HEK293 (cell line): ENCODE results near the gene MEAF6.
A peak's percentile ranks its signal among the peaks of the same experiment; 100 is the strongest.

Source experiments
- BCL11A ChIP-seq: fragments of 450-650 bp; formaldehyde crosslinking; IDR thresholded peaks from 2 replicates; pipeline ENCODE4 v1.5.1; 2016; ENCODE audit warnings: low read depth, missing biosample characterization, missing genetic modification characterization
- GLIS1 ChIP-seq: fragments of 450-650 bp; formaldehyde crosslinking; IDR thresholded peaks from 2 replicates; pipeline ENCODE4 v1.5.1; 2016; ENCODE audit warnings: missing biosample characterization, missing genetic modification characterization
- HOXA7 ChIP-seq: sonication (generic); formaldehyde crosslinking; IDR thresholded peaks from 2 replicates; pipeline ENCODE4 v1.8.1; 2022; ENCODE audit warnings: missing genetic modification reagents, borderline replicate concordance
- IKZF3 ChIP-seq: fragments of 450-650 bp; IDR thresholded peaks from 2 replicates; pipeline ENCODE4 v1.5.0; 2018; ENCODE audit warnings: missing biosample characterization, mild to moderate bottlenecking, missing genetic modification characterization, moderate library complexity
- KLF7 ChIP-seq: fragments of 450-650 bp; formaldehyde crosslinking; IDR thresholded peaks from 2 replicates; pipeline ENCODE4 v1.5.1; 2016; ENCODE audit warnings: missing biosample characterization, missing genetic modification characterization, borderline replicate concordance
- KLF9 ChIP-seq: fragments of 450-650 bp; formaldehyde crosslinking; IDR thresholded peaks from 2 replicates; pipeline ENCODE4 v1.5.1; 2016; ENCODE audit warnings: missing biosample characterization, missing genetic modification characterization, low read depth
- SP2 ChIP-seq: fragments of 450-650 bp; formaldehyde crosslinking; IDR thresholded peaks from 2 replicates; pipeline ENCODE4 v1.5.1; 2016; ENCODE audit warnings: missing biosample characterization, missing genetic modification characterization
- YY1 ChIP-seq: fragments of 450-650 bp; formaldehyde crosslinking; IDR thresholded peaks from 2 replicates; pipeline ENCODE4 v1.5.1; 2018; ENCODE audit warnings: missing biosample characterization, missing genetic modification characterization
- ZBTB8A ChIP-seq: fragments of 450-650 bp; formaldehyde crosslinking; IDR thresholded peaks from 2 replicates; pipeline ENCODE4 v1.5.1; 2016; ENCODE audit warnings: missing biosample characterization, missing genetic modification characterization
- ZNF302 ChIP-seq: fragments of 450-650 bp; formaldehyde crosslinking; IDR thresholded peaks from 2 replicates; pipeline ENCODE4 v1.5.1; 2016; ENCODE audit warnings: missing biosample characterization, missing genetic modification characterization, low read depth
- ZNF341 ChIP-seq: fragments of 450-650 bp; formaldehyde crosslinking; IDR thresholded peaks from 2 replicates; pipeline ENCODE4; 2016; ENCODE audit warnings: low read depth, missing biosample characterization, missing genetic modification characterization
- ZNF426 ChIP-seq: fragments of 450-650 bp; formaldehyde crosslinking; IDR thresholded peaks from 2 replicates; pipeline ENCODE4 v1.5.1; 2017; ENCODE audit warnings: missing biosample characterization, missing genetic modification characterization, mild to moderate bottlenecking, inconsistent platforms, moderate library complexity
- ZNF449 ChIP-seq: fragments of 450-650 bp; formaldehyde crosslinking; IDR thresholded peaks from 2 replicates; pipeline ENCODE4 v1.5.1; 2017; ENCODE audit warnings: missing biosample characterization, mild to moderate bottlenecking, missing genetic modification characterization, moderate library complexity
- ZNF488 ChIP-seq: fragments of 450-650 bp; formaldehyde crosslinking; IDR thresholded peaks from 2 replicates; pipeline ENCODE4 v1.5.1; 2016; ENCODE audit warnings: missing biosample characterization, missing genetic modification characterization
- ZNF501 ChIP-seq: fragments of 450-650 bp; formaldehyde crosslinking; IDR thresholded peaks from 2 replicates; pipeline ENCODE4 v1.5.1; 2016; ENCODE audit warnings: missing biosample characterization, missing genetic modification characterization
- ZNF596 ChIP-seq: fragments of 450-650 bp; IDR thresholded peaks from 2 replicates; pipeline ENCODE4 v1.5.0; 2018; ENCODE audit warnings: missing biosample characterization, mild to moderate bottlenecking, missing genetic modification characterization, moderate library complexity
- ZNF600 ChIP-seq: fragments of 450-650 bp; formaldehyde crosslinking; IDR thresholded peaks from 2 replicates; pipeline ENCODE4 v1.5.1; 2016; ENCODE audit warnings: missing biosample characterization, missing genetic modification characterization
- ZNF629 ChIP-seq: fragments of 450-650 bp; formaldehyde crosslinking; IDR thresholded peaks from 2 replicates; pipeline ENCODE4 v1.5.1; 2017; ENCODE audit warnings: missing biosample characterization, missing genetic modification characterization
- ZNF654 ChIP-seq: fragments of 450-650 bp; formaldehyde crosslinking; IDR thresholded peaks from 2 replicates; pipeline ENCODE4 v1.5.1; 2016; ENCODE audit warnings: low read depth, missing biosample characterization, missing genetic modification characterization
- ZNF664 ChIP-seq: fragments of 450-650 bp; formaldehyde crosslinking; IDR thresholded peaks from 2 replicates; pipeline ENCODE4 v1.5.1; 2016; ENCODE audit warnings: missing biosample characterization, missing genetic modification characterization
- ZNF747 ChIP-seq: fragments of 450-650 bp; formaldehyde crosslinking; IDR thresholded peaks from 2 replicates; pipeline ENCODE4 v1.5.1; 2016; ENCODE audit warnings: missing biosample characterization, missing genetic modification characterization
- ZXDB ChIP-seq: fragments of 450-650 bp; formaldehyde crosslinking; IDR thresholded peaks from 2 replicates; pipeline ENCODE4 v1.5.1; 2016; ENCODE audit warnings: missing biosample characterization, missing genetic modification characterization
- TF ChIP-seq, protein P1 (sequence below): fragments of 450-650 bp; formaldehyde crosslinking; IDR thresholded peaks from 2 replicates; pipeline ENCODE4 v1.5.1; 2016; ENCODE audit warnings: missing biosample characterization, missing genetic modification characterization
- TF ChIP-seq, protein P2 (sequence below): IDR thresholded peaks from 2 replicates; pipeline ENCODE4 v1.6.1; 2011; ENCODE audit warnings: mild to moderate bottlenecking, low read depth, low read length, borderline replicate concordance
- TF ChIP-seq, protein P3 (sequence below): fragments of 450-650 bp; formaldehyde crosslinking; conservative IDR thresholded peaks from 2 replicates; pipeline ENCODE4 v1.5.1; 2016; ENCODE audit warnings: low read depth, missing biosample characterization, missing genetic modification characterization
- TF ChIP-seq, protein P4 (sequence below): fragments of 450-650 bp; formaldehyde crosslinking; IDR thresholded peaks from 2 replicates; pipeline ENCODE4 v1.5.1; 2016; ENCODE audit warnings: missing biosample characterization, missing genetic modification characterization

MEAF6 gene

GRCh38 chr1:37474046-37474696, 40.4 kb downstream of the MEAF6 start, which contains the start of gene ZC3H12A (continued):
- peak; percentile 61 for TF ChIP-seq KLF9
- peak; percentile 70 for TF ChIP-seq GLIS1 (tag by site-specific recombination)
- TF ChIP-seq ZNF449 (tag by site-specific recombination) = no peak; the same call in 1 of the 2 replicates
- no peak for TF ChIP-seq ZNF302
- no peak for TF ChIP-seq ZBTB8A (tag by site-specific recombination)
- TF ChIP-seq IKZF3 (tag by site-specific recombination) = peak; percentile 47
- TF ChIP-seq ZNF596 (tag by site-specific recombination) = peak; percentile 13; the same call in 1 of the 2 replicates
- no peak for TF ChIP-seq ZNF629 (tag by site-specific recombination)
- no peak for TF ChIP-seq BCL11A (tag by site-specific recombination)
- TF ChIP-seq ZNF426 (tag by site-specific recombination) = no peak
- TF ChIP-seq, protein P1, sequence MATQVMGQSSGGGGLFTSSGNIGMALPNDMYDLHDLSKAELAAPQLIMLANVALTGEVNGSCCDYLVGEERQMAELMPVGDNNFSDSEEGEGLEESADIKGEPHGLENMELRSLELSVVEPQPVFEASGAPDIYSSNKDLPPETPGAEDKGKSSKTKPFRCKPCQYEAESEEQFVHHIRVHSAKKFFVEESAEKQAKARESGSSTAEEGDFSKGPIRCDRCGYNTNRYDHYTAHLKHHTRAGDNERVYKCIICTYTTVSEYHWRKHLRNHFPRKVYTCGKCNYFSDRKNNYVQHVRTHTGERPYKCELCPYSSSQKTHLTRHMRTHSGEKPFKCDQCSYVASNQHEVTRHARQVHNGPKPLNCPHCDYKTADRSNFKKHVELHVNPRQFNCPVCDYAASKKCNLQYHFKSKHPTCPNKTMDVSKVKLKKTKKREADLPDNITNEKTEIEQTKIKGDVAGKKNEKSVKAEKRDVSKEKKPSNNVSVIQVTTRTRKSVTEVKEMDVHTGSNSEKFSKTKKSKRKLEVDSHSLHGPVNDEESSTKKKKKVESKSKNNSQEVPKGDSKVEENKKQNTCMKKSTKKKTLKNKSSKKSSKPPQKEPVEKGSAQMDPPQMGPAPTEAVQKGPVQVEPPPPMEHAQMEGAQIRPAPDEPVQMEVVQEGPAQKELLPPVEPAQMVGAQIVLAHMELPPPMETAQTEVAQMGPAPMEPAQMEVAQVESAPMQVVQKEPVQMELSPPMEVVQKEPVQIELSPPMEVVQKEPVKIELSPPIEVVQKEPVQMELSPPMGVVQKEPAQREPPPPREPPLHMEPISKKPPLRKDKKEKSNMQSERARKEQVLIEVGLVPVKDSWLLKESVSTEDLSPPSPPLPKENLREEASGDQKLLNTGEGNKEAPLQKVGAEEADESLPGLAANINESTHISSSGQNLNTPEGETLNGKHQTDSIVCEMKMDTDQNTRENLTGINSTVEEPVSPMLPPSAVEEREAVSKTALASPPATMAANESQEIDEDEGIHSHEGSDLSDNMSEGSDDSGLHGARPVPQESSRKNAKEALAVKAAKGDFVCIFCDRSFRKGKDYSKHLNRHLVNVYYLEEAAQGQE (tag by site-specific recombination) = no peak
- no peak for TF ChIP-seq ZXDB (tag by site-specific recombination)
- no peak for TF ChIP-seq HOXA7 (CRISPR knock-in tag)
- TF ChIP-seq ZNF600 (tag by site-specific recombination) = no peak
- TF ChIP-seq SP2 (tag by site-specific recombination) = peak; percentile 61
- TF ChIP-seq ZNF664 (tag by site-specific recombination) = no peak
- no peak for TF ChIP-seq ZNF488
- TF ChIP-seq ZNF341 = no peak
- TF ChIP-seq ZNF654 (tag by site-specific recombination) = no peak
- TF ChIP-seq, protein P2, sequence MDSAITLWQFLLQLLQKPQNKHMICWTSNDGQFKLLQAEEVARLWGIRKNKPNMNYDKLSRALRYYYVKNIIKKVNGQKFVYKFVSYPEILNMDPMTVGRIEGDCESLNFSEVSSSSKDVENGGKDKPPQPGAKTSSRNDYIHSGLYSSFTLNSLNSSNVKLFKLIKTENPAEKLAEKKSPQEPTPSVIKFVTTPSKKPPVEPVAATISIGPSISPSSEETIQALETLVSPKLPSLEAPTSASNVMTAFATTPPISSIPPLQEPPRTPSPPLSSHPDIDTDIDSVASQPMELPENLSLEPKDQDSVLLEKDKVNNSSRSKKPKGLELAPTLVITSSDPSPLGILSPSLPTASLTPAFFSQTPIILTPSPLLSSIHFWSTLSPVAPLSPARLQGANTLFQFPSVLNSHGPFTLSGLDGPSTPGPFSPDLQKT = no peak
- TF ChIP-seq, protein P3, sequence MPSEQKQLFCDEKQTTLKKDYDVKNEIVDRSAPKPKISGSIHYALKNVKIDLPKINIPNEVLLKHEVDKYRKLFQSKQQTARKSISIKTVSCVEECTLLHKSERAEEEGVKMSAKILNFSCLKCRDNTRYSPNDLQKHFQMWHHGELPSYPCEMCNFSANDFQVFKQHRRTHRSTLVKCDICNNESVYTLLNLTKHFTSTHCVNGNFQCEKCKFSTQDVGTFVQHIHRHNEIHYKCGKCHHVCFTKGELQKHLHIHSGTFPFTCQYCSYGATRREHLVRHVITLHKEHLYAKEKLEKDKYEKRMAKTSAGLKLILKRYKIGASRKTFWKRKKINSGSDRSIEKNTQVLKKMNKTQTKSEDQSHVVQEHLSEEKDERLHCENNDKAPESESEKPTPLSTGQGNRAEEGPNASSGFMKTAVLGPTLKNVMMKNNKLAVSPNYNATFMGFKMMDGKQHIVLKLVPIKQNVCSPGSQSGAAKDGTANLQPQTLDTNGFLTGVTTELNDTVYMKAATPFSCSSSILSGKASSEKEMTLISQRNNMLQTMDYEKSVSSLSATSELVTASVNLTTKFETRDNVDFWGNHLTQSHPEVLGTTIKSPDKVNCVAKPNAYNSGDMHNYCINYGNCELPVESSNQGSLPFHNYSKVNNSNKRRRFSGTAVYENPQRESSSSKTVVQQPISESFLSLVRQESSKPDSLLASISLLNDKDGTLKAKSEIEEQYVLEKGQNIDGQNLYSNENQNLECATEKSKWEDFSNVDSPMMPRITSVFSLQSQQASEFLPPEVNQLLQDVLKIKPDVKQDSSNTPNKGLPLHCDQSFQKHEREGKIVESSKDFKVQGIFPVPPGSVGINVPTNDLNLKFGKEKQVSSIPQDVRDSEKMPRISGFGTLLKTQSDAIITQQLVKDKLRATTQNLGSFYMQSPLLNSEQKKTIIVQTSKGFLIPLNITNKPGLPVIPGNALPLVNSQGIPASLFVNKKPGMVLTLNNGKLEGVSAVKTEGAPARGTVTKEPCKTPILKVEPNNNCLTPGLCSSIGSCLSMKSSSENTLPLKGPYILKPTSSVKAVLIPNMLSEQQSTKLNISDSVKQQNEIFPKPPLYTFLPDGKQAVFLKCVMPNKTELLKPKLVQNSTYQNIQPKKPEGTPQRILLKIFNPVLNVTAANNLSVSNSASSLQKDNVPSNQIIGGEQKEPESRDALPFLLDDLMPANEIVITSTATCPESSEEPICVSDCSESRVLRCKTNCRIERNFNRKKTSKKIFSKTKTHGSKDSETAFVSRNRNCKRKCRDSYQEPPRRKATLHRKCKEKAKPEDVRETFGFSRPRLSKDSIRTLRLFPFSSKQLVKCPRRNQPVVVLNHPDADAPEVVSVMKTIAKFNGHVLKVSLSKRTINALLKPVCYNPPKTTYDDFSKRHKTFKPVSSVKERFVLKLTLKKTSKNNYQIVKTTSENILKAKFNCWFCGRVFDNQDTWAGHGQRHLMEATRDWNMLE (tag by site-specific recombination) = no peak
- TF ChIP-seq YY1 (tag by site-specific recombination) = no peak
- TF ChIP-seq ZNF747 = no peak
- TF ChIP-seq ZNF501 (tag by site-specific recombination) = no peak; the same call in 1 of the 2 replicates
- TF ChIP-seq, protein P4, sequence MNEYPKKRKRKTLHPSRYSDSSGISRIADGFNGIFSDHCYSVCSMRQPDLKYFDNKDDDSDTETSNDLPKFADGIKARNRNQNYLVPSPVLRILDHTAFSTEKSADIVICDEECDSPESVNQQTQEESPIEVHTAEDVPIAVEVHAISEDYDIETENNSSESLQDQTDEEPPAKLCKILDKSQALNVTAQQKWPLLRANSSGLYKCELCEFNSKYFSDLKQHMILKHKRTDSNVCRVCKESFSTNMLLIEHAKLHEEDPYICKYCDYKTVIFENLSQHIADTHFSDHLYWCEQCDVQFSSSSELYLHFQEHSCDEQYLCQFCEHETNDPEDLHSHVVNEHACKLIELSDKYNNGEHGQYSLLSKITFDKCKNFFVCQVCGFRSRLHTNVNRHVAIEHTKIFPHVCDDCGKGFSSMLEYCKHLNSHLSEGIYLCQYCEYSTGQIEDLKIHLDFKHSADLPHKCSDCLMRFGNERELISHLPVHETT (tag by site-specific recombination) = no peak
- no peak for TF ChIP-seq KLF7 (tag by site-specific recombination)
